Caco-2 (cell line): ENCODE measurements around the gene EXTL1. TPM values are rescaled to one million over a fixed set of nuclear protein-coding genes. Genes with fewer than 3 reads are reported as not detected.

Experiments
- BruUV-seq: library from RNA; stranded (reverse); fragments of 400-500 nt; replicated peaks from 2 replicates; lab custom pipeline; 2021; lab: Mats Ljungman, UMichigan
- CTCF ChIA-PET: fragments of 300-600 bp; sonication (Branson Sonifier 250); formaldehyde crosslinking; loops from one replicate; lab custom pipeline; 2022; ENCODE audit warnings: antibody characterized with exemption; lab: Charles Lee
- POLR2A ChIA-PET: fragments of 300-600 bp; sonication (Branson Sonifier 250); formaldehyde crosslinking; loops from one replicate; lab custom pipeline; 2022; ENCODE audit warnings: antibody characterized with exemption; lab: Charles Lee
- DNase-seq, 2 experiments: peaks; one replicate each; pipeline versions ENCODE4 v3.0.0 to v3.0.0-alpha.2; 2020 to 2022
- H3K27me3 ChIP-seq: replicated peaks from 2 replicates; pipeline ENCODE4 v1.6.0; 2011; ENCODE audit warnings: low read length; ENCODE audit not compliant: control insufficient read depth, insufficient read depth
- H3K36me3 ChIP-seq: 2 replicates; pipeline ENCODE4 v1.5.1; 2011; ENCODE audit warnings: low read length; ENCODE audit not compliant: control insufficient read depth, insufficient read depth
- H3K4me1 ChIP-seq: fragments of 250-450 bp; sonication (Bioruptor Pico); 2 replicates; pipeline ENCODE4 v1.5.1; 2020; ENCODE audit warnings: mild to moderate bottlenecking
- H3K4me3 ChIP-seq: 2 replicates; pipeline ENCODE4 v1.5.1; 2011; ENCODE audit warnings: low read depth, mild to moderate bottlenecking, control low read depth, low read length
- H3K9me3 ChIP-seq: fragments of 250-450 bp; sonication (Bioruptor Pico); 2 replicates; pipeline ENCODE4 v1.5.1; 2020; ENCODE audit warnings: mild to moderate bottlenecking, moderate library complexity
- H3K27ac Mint-ChIP-seq: one replicate; pipeline ENCODE4 v1.8.0; 2022; ENCODE audit warnings: mixed read lengths; ENCODE audit not compliant: unreplicated experiment
- H3K27me3 Mint-ChIP-seq: one replicate; pipeline ENCODE4 v1.8.0; 2022; ENCODE audit warnings: mixed read lengths; ENCODE audit not compliant: insufficient read depth, unreplicated experiment
- H3K36me3 Mint-ChIP-seq: one replicate; pipeline ENCODE4 v1.8.0; 2022; ENCODE audit warnings: mild to moderate bottlenecking, mixed read lengths; ENCODE audit not compliant: insufficient read depth, unreplicated experiment
- H3K4me1 Mint-ChIP-seq: one replicate; pipeline ENCODE4 v1.8.0; 2022; ENCODE audit warnings: low read depth, mixed read lengths; ENCODE audit not compliant: unreplicated experiment
- H3K4me3 Mint-ChIP-seq: one replicate; pipeline ENCODE4 v1.8.0; 2022; ENCODE audit warnings: mild to moderate bottlenecking, moderate library complexity, mixed read lengths; ENCODE audit not compliant: unreplicated experiment
- H3K9me3 Mint-ChIP-seq: one replicate; pipeline ENCODE4 v1.8.0; 2022; ENCODE audit warnings: mixed read lengths; ENCODE audit not compliant: unreplicated experiment
- intact Hi-C: fragments of 100-400 bp; cut with micrococcal nuclease; formaldehyde crosslinking; loops from one replicate; pipeline ENCODE4 v1.10.0; 2022; ENCODE audit not compliant: unreplicated experiment
- total RNA-seq: library from RNA; stranded (reverse); gene quantifications from 2 replicates; pipeline ENCODE4 v1.2.3, GENCODE V29; 2022
- TF ChIP-seq, protein P1 (sequence below), 2 experiments: fragments of 200-600 bp in 1 of 2; IDR thresholded peaks; 1 replicate in 1 of 2; 2 replicates in 1 of 2; pipeline versions ENCODE4 v1.5.1 to v1.8.0; 2011 to 2022; ENCODE audit warnings: antibody characterized with exemption in 1 of 2, control low read depth in 1 of 2, inconsistent platforms in 1 of 2, low read depth in 1 of 2, low read length in 1 of 2, mild to moderate bottlenecking in 1 of 2, moderate library complexity in 1 of 2; ENCODE audit not compliant: insufficient read depth in 1 of 2, severe bottlenecking in 1 of 2, unreplicated experiment in 1 of 2

EXTL1 gene
- total RNA-seq, 1 experiment from 2014 or later, result 0.34 TPM

DNA sequence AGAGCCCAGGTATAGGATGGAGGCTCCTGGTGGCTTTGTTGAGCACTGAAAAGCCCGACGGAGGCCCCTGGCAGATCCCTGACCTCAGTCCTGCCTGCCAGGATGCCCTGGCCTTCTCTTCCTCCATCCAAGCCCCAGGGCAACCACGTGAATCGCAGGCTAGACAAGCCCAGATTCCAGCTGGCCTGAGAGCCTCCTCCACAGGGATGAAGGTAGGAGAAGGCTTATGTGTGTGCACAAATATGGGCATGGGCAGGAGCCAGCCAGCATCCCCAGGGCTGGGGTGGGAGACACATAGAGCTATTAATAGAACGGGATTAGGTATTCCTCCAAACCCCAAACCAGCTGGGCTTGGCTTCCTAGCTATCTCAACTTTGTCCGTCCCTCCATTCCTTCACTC, 4.0 kb upstream of the EXTL1 start:
- TF ChIP-seq, protein P1, sequence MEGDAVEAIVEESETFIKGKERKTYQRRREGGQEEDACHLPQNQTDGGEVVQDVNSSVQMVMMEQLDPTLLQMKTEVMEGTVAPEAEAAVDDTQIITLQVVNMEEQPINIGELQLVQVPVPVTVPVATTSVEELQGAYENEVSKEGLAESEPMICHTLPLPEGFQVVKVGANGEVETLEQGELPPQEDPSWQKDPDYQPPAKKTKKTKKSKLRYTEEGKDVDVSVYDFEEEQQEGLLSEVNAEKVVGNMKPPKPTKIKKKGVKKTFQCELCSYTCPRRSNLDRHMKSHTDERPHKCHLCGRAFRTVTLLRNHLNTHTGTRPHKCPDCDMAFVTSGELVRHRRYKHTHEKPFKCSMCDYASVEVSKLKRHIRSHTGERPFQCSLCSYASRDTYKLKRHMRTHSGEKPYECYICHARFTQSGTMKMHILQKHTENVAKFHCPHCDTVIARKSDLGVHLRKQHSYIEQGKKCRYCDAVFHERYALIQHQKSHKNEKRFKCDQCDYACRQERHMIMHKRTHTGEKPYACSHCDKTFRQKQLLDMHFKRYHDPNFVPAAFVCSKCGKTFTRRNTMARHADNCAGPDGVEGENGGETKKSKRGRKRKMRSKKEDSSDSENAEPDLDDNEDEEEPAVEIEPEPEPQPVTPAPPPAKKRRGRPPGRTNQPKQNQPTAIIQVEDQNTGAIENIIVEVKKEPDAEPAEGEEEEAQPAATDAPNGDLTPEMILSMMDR (IDR thresholded peaks at IDR 0.05; ENCODE audit: insufficient read depth in 1 of 2, low read depth in 1 of 2, low read length in 1 of 2, severe bottlenecking in 1 of 2, unreplicated experiment in 1 of 2), result no peak
- H3K9me3 Mint-ChIP-seq, result no peaks in the 10 kb centered on the region
- no peaks in the 10 kb centered on the region for H3K27me3 Mint-ChIP-seq
- Histone ChIP-seq H3K4me3 (no peak overlapping the region), H3K9me3 (no peaks in the 10 kb centered on the region), H3K27me3 (no peaks in the 10 kb centered on the region), H3K4me1 (no peaks in the 10 kb centered on the region), H3K36me3 (no peaks in the 10 kb centered on the region)
- H3K4me1 Mint-ChIP-seq, result peaks cover 7% of the 10 kb centered on the region
- no peak overlapping the region for H3K4me3 Mint-ChIP-seq
- intact Hi-C loops, result no loop called here
- DNase-seq, result no peak
- H3K36me3 Mint-ChIP-seq, result no peaks in the 10 kb centered on the region
- H3K27ac Mint-ChIP-seq, result no peak overlapping the region
- CTCF ChIA-PET, result no interaction called here
- no TSS peak for BruUV-seq
- POLR2A ChIA-PET, result no interaction called here

DNA sequence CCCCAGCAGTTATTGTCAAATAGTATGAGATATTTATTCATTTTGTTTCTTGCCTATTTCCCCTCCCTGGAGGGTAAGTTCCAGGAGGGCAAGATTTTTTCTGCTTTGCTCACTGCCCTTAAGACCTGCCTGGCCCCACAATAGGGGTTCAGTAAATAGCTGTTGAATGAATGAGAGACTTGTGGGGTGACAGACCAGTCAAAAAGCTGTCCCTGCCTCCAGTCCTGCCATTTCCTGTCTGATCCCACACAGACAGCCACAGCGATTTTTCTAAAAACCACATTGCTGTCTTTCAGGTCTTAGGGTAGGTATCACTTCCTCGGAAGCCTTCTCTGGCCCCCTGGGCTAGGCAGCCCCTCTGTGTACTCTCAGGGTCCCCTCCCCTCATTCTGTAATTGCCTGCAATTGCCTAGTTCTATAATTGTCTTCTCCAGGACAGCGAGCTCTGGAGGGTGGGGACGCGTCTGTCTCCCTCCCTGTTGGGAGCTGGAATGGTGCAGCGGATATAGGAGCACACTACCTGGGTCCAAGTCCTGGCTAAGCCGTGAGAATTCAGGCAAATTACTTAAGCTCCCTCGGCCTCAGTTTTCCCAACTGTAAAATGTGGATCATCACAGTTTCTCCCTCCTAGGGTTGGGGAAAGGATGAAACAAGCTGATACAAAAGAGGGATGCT, 1.8 kb upstream of the EXTL1 start:
- no peak overlapping the region for H3K4me3 Mint-ChIP-seq
- no peaks in the 10 kb centered on the region for H3K9me3 ChIP-seq
- H3K4me1 ChIP-seq, result no peaks in the 10 kb centered on the region
- ChIA-PET CTCF (interaction anchor here (1.1 to 1.8 kb wide), 2 partner anchors 10 to 124 kb away, joined by 4 read pairs; no protein-coding TSS in a partner anchor), POLR2A (no interaction called here)
- H3K4me3 ChIP-seq, result no peak overlapping the region
- no peaks in the 10 kb centered on the region for H3K36me3 Mint-ChIP-seq
- TF ChIP-seq, protein P1 (IDR thresholded peaks at IDR 0.05; ENCODE audit: insufficient read depth in 1 of 2, low read depth in 1 of 2, low read length in 1 of 2, severe bottlenecking in 1 of 2, unreplicated experiment in 1 of 2), result no peak
- H3K9me3 Mint-ChIP-seq, result no peaks in the 10 kb centered on the region
- H3K27me3 Mint-ChIP-seq, result no peaks in the 10 kb centered on the region
- intact Hi-C loops, result no loop called here
- H3K4me1 Mint-ChIP-seq, result peaks cover 7% of the 10 kb centered on the region
- no peaks in the 10 kb centered on the region for H3K36me3 ChIP-seq
- no TSS peak for BruUV-seq
- H3K27me3 ChIP-seq, result no peaks in the 10 kb centered on the region
- no peak overlapping the region for H3K27ac Mint-ChIP-seq
- DNase-seq, result no peak

DNA sequence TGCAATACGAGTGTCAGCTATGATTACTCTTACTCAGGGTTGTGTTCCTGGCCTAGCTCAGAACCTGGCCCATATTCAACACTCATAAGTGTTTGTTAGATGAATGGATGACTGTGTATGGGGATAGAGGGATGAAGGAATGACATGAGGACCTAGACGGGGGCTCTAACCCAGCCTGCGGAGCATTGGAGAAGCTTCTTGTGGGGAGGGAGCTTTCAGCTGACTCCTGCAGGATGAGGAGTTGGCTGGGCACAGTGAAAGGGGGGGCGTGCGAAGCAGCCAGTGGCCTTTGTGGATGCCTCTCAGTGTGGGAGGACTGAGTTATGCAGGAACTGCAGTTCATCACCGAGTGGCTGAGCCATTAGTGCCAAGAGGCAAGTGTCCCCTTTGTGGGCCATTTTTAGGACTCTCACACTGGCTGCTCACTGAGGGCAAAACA, 1.2 kb upstream of the EXTL1 start:
- ChIA-PET CTCF (interaction anchor here (1.1 kb wide), 1 partner anchor 125 kb away, joined by 4 read pairs; no protein-coding TSS in a partner anchor), POLR2A (no interaction called here)
- intact Hi-C loops, result no loop called here
- TF ChIP-seq, protein P1 (IDR thresholded peaks at IDR 0.05; ENCODE audit: insufficient read depth in 1 of 2, low read depth in 1 of 2, low read length in 1 of 2, severe bottlenecking in 1 of 2, unreplicated experiment in 1 of 2), result no peak
- no peaks in the 10 kb centered on the region for H3K27me3 ChIP-seq
- H3K27me3 Mint-ChIP-seq, result no peaks in the 10 kb centered on the region
- H3K4me1 Mint-ChIP-seq, result peaks cover 7% of the 10 kb centered on the region
- no peaks in the 10 kb centered on the region for H3K36me3 Mint-ChIP-seq
- no peaks in the 10 kb centered on the region for H3K9me3 ChIP-seq
- no peaks in the 10 kb centered on the region for H3K36me3 ChIP-seq
- H3K4me1 ChIP-seq, result no peaks in the 10 kb centered on the region
- no peak overlapping the region for H3K4me3 ChIP-seq
- no TSS peak for BruUV-seq
- H3K4me3 Mint-ChIP-seq, result no peak overlapping the region
- no peak for DNase-seq
- H3K27ac Mint-ChIP-seq, result no peak overlapping the region
- no peaks in the 10 kb centered on the region for H3K9me3 Mint-ChIP-seq
